ENCODE measurements around the gene YY1.

DNA sequence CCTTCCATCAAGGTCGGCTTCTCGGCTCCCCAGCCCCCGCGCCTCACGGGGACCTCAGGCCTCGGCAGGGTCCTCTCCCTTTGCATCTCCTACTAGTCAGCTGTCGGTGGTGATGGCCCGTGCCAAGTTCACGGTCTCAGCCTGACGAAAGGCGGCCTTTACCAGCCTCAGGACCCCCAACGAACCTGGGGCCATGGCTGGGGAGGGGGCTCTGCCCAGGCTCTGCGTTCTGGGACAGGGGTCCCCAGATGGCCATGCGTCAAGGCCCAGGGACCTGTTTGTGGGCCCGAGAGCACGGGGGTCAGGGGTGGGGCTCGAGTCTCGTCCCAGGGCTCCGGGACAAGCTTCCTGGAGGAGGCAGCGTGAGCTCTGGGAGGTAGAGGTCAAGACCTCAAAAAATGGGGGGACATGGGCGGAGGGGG, 46.7 kb upstream of the YY1 start:
- TF ChIP-seq, protein P1, sequence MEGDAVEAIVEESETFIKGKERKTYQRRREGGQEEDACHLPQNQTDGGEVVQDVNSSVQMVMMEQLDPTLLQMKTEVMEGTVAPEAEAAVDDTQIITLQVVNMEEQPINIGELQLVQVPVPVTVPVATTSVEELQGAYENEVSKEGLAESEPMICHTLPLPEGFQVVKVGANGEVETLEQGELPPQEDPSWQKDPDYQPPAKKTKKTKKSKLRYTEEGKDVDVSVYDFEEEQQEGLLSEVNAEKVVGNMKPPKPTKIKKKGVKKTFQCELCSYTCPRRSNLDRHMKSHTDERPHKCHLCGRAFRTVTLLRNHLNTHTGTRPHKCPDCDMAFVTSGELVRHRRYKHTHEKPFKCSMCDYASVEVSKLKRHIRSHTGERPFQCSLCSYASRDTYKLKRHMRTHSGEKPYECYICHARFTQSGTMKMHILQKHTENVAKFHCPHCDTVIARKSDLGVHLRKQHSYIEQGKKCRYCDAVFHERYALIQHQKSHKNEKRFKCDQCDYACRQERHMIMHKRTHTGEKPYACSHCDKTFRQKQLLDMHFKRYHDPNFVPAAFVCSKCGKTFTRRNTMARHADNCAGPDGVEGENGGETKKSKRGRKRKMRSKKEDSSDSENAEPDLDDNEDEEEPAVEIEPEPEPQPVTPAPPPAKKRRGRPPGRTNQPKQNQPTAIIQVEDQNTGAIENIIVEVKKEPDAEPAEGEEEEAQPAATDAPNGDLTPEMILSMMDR (IDR thresholded peaks at IDR 0.05) = no peak
- TF ChIP-seq POLR2A (IDR thresholded peaks at IDR 0.05) = no peak
- no peak for TF ChIP-seq EP300 (IDR thresholded peaks at IDR 0.05)
